ENCODE results near the gene GATAD2A. TPM values are rescaled to one million over a fixed set of nuclear protein-coding genes. Genes with fewer than 3 reads are reported as not detected.

Gene GATAD2A, protein sequence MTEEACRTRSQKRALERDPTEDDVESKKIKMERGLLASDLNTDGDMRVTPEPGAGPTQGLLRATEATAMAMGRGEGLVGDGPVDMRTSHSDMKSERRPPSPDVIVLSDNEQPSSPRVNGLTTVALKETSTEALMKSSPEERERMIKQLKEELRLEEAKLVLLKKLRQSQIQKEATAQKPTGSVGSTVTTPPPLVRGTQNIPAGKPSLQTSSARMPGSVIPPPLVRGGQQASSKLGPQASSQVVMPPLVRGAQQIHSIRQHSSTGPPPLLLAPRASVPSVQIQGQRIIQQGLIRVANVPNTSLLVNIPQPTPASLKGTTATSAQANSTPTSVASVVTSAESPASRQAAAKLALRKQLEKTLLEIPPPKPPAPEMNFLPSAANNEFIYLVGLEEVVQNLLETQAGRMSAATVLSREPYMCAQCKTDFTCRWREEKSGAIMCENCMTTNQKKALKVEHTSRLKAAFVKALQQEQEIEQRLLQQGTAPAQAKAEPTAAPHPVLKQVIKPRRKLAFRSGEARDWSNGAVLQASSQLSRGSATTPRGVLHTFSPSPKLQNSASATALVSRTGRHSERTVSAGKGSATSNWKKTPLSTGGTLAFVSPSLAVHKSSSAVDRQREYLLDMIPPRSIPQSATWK
- 10 to 100 TPM; 23.9 to 59.6 (median 39.2) TPM for total RNA-seq
- long read RNA-seq, partial matches to known transcripts = 0 of 4 reads
- long read RNA-seq, other reads (novel, unspliced or antisense) = 4 of 4 reads

DNA sequence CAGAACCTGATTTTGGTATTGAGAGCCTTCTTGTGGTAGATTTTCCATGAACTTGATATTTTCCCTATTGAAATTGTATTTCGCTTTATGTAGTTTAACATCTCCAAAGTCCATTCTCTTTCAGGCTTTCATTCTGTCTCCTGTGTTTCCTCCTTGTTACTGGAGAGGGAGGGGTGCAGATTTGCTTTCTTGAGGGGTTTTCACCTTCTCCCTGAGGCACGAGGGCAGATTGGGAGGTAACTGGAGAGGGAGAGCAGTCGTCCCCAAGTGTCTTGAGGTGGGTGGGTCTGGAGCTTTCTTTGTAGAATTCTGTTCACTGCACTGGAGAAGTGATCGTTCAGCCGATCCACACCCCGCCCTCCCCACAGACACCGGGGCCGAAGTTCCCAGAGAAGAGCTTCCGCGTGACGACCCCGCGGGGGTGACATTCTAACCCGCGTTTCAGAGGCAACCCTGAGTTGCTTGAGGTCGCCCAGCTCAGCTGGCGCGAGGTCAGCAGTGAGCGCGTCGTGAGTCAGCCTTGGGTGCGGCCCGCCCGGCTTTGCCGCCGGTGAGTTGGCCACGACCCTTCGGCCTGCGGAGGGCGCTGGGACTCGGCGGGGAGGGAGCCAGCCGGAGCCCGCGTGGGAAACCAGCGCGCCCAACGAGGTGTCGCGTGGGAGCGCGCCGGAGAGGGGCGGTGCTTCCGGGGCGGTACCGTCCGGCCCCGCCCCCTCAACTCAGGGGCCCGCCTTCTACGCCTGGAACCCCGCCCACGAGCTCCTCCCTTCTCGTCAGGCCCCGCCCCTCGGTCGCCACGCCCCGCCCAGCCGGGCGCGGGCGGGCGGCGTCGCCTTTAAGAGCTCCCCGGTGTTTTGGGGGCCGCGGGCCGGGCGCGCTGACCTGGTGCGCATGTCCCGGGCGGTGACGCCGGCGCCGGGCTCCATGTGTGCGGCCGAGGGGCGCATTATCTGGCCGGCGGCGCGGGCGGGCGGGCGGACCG is at the start of gene GATAD2A:
TSS of gene GATAD2A (plus strand) at position 797 of the 982 bp plus-strand sequence. CDS start 59,671 bp downstream, outside the sequence.
- ATAC-seq (peak; percentile 91 to 97 (median 95)), DNase-seq (peak; percentile 96 to 98 (median 97))
- H3K27me3 ChIP-seq = no peaks in the 10 kb centered on the region
- no peaks in the 10 kb centered on the region for H3K9me3 ChIP-seq
- peak within 1 kb of the TSS; percentile 79 to 88 (median 80) for H3K4me3 ChIP-seq
- TF ChIP-seq, protein P1, sequence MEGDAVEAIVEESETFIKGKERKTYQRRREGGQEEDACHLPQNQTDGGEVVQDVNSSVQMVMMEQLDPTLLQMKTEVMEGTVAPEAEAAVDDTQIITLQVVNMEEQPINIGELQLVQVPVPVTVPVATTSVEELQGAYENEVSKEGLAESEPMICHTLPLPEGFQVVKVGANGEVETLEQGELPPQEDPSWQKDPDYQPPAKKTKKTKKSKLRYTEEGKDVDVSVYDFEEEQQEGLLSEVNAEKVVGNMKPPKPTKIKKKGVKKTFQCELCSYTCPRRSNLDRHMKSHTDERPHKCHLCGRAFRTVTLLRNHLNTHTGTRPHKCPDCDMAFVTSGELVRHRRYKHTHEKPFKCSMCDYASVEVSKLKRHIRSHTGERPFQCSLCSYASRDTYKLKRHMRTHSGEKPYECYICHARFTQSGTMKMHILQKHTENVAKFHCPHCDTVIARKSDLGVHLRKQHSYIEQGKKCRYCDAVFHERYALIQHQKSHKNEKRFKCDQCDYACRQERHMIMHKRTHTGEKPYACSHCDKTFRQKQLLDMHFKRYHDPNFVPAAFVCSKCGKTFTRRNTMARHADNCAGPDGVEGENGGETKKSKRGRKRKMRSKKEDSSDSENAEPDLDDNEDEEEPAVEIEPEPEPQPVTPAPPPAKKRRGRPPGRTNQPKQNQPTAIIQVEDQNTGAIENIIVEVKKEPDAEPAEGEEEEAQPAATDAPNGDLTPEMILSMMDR (IDR thresholded peaks at IDR 0.05) = peak in 3 of 4 donors; percentile 32 to 51 (median 42)
- peak; percentile 71 for TF ChIP-seq POLR2A (IDR thresholded peaks at IDR 0.05)
- intact Hi-C loops (cut with DNase I) = loop anchor here in 1 of 2 donors (5.0 kb wide), 1 partner anchor 82 kb away; no protein-coding TSS in a partner anchor
- H3K36me3 ChIP-seq = no peaks in the 10 kb centered on the region
- peaks cover 0 to 36% (median 13%) of the 10 kb centered on the region in 4 donors for H3K4me1 ChIP-seq
- 20% methylated on average over 5 of the region's 90 CpGs for WGBS (ENCODE audit: insufficient coverage, low coverage, low lambda C conversion rate, missing lambda C conversion rate)
- H3K27ac ChIP-seq = peak within 1 kb of the TSS; percentile 45 to 76 (median 76)

DNA sequence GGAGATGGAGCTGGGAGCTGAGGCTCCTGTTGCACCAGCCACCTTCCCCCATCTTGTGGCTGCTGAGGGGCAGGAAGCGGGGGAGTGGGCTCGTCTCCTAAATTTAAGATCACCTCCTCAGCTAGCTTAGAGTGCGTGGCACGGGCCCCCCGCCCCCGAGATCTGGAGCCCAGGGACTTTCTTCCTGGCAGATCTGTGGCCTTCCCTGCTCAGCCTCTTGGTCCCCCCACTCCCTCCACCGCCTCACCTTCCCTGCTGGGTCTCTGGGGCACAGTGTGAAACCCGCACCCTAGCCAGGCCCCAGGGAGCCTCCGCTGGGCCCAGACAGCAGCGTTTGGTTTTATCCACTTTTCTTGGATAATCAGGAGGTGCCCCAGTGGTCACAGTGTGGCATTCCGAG is 49.0 kb upstream of the GATAD2A start:
- intact Hi-C loops (cut with DNase I) = no loop called here
- no peaks in the 10 kb centered on the region for H3K4me1 ChIP-seq
- H3K4me3 ChIP-seq = no peak overlapping the region
- H3K9me3 ChIP-seq = no peaks in the 10 kb centered on the region
- H3K27ac ChIP-seq = no peak overlapping the region
- DNase-seq (no peak), ATAC-seq (no peak)
- TF ChIP-seq, protein P1 (IDR thresholded peaks at IDR 0.05) = no peak
- TF ChIP-seq POLR2A (IDR thresholded peaks at IDR 0.05) = no peak
- peaks cover 0 to 52% (median 27%) of the 10 kb centered on the region in 4 donors for H3K36me3 ChIP-seq
- WGBS (ENCODE audit: insufficient coverage, low coverage, low lambda C conversion rate, missing lambda C conversion rate) = 87% methylated on average over 4 of the region's 11 CpGs
- no peaks in the 10 kb centered on the region for H3K27me3 ChIP-seq

DNA sequence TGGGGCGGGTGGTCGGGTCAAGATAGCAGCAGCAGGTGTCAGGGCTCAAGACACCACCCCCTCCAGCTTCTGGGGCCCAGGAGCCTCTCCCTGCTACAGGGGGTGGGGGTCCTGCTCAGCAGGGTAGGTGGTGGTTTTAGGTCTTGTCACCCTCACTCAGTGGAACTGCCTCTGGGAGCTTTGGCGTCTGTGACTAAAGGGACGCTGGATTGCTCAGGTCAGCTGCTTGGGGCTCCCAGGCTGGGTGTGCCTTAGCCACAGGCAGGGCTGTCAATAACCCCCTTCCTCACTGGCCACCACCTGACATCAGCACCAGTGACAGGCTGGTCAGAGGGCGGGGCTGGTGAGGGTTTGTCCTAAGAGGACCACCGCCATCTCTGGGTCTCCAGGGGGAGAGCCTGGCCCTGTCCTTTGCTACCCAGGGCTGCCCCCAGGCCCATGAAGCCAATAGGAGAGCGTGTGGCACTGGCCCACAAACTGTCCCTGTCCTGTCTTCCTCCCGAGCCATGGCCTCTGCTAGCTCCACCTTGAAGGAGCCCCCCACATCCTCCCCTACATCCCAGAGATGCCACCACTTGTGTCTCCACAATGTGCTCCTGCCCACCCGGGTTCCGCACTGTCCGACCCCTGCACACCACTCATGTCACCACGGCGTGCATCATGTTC is 48.4 kb upstream of the GATAD2A start:
- 77% methylated on average over 3 of the region's 13 CpGs for WGBS (ENCODE audit: insufficient coverage, low coverage, low lambda C conversion rate, missing lambda C conversion rate)
- intact Hi-C loops (cut with DNase I) = no loop called here
- H3K27ac ChIP-seq = no peak overlapping the region

More for the DNA sequence above, 48.4 kb upstream of the GATAD2A start:
- H3K4me3 ChIP-seq = no peak overlapping the region
- no peak for DNase-seq
- H3K9me3 ChIP-seq = no peaks in the 10 kb centered on the region
- H3K36me3 ChIP-seq = peaks cover 0 to 48% (median 26%) of the 10 kb centered on the region in 4 donors
- ATAC-seq = no peak
- TF ChIP-seq, protein P1 (IDR thresholded peaks at IDR 0.05) = no peak
- TF ChIP-seq POLR2A (IDR thresholded peaks at IDR 0.05) = no peak
- H3K27me3 ChIP-seq = no peaks in the 10 kb centered on the region
- no peaks in the 10 kb centered on the region for H3K4me1 ChIP-seq
